Lower leg skin (tissue), 3 donors: Measurements from ENCODE around the gene CACNA1D.

ENCODE experiments used
- POLR2A ChIP-seq, 2 donors: fragments of 450-650 bp; IDR thresholded peaks; one replicate each; pipeline ENCODE4 v1.6.1; 2016 to 2017; ENCODE audit warnings: antibody characterized with exemption in 2 of 2, mild to moderate bottlenecking in 1 of 2, moderate library complexity in 1 of 2
- TF ChIP-seq, protein P1 (sequence below), 3 donors: fragments of 450-650 bp; IDR thresholded peaks; one replicate each; pipeline ENCODE4 v1.5.1; 2016; ENCODE audit warnings: antibody characterized with exemption in 3 of 3, mild to moderate bottlenecking in 3 of 3, moderate library complexity in 2 of 3

DNA sequence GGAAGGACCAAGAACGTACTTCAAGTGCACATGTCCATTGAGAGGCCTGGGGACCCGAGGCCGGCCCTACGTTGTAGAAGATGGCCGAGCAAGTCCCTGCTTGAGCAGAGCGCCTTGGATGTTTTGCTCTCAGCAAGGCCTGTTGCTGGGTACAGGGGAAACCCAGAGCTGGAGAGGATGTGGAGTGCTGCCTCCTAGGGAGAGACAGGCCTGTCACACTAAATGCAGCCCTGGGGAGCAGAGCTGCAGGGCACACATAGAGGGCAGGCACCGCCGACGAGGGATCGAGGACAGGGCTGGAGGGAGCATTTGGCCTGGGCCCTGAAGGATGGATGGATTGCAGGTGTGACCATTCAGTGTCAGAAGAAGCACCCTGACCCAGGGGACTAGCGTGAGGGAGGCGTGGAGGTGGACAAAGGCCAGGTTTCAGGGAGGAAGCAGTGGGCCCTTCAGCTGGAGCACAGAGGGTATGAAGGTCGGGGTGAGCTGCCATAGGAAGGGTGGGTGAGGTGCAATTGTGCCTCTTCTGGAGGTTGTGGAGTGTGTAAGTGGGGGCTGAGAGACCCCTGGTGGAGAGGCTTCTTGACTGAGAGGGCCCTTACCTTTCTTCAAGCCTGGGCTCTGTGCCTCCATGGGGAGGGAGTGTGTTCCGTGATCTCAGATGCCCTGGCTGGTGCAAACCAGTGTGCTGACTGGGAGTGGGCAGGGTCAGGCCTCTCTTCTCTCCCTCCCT, 209.4 kb downstream of the CACNA1D start:
- TF ChIP-seq, protein P1, sequence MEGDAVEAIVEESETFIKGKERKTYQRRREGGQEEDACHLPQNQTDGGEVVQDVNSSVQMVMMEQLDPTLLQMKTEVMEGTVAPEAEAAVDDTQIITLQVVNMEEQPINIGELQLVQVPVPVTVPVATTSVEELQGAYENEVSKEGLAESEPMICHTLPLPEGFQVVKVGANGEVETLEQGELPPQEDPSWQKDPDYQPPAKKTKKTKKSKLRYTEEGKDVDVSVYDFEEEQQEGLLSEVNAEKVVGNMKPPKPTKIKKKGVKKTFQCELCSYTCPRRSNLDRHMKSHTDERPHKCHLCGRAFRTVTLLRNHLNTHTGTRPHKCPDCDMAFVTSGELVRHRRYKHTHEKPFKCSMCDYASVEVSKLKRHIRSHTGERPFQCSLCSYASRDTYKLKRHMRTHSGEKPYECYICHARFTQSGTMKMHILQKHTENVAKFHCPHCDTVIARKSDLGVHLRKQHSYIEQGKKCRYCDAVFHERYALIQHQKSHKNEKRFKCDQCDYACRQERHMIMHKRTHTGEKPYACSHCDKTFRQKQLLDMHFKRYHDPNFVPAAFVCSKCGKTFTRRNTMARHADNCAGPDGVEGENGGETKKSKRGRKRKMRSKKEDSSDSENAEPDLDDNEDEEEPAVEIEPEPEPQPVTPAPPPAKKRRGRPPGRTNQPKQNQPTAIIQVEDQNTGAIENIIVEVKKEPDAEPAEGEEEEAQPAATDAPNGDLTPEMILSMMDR (IDR thresholded peaks at IDR 0.05) = no peak
- TF ChIP-seq POLR2A (IDR thresholded peaks at IDR 0.05) = no peak
